ENCODE measurements around the gene PTPRD. TPM values are rescaled to one million over a fixed set of nuclear protein-coding genes. Genes with fewer than 3 reads are reported as not detected.

Gene PTPRD
- total and polyA plus RNA-seq, 3 experiments from 2014 or later, result 0.02 to 0.04 TPM; not detected in 1

DNA sequence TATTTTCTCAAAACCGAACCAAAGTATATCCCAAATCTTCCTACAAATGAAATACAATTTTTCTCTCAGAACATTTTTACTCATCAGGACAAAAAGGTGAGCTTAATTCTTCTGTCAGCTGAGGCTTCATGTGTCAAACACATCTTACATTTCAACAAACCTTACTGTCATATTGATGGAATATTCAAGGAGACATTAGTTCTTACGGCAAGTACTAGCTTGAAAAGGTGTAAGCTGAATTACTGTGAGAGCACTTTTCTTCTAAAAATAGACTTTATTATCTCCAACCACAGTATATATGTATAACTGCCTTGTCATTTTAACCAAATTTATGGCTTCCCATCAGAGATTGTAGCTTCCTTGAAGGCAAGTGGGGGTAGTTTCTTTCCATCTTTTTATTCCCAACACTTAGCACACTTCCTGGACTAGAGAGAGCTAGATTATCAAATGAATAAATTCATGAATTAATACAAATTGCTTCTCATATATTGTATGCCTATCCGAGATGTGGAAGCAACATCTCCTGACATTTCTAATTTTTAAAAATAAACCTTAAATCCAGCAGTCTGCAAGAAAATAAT, 1990.5 kb downstream of the PTPRD start:
- H3K27ac ChIP-seq (ENCODE audit: low read depth, low read length), result no peak overlapping the region
- no peaks in the 10 kb centered on the region for H3K4me1 Mint-ChIP-seq
- H3K4me3 Mint-ChIP-seq, result no peak overlapping the region
- no peaks in the 10 kb centered on the region for H3K36me3 ChIP-seq (ENCODE audit: insufficient read depth, low read length)
- ChIA-PET CTCF (no interaction called here), POLR2A (no interaction called here)
- H3K9me3 Mint-ChIP-seq, result peaks cover 0 to 7% (median 0%) of the 10 kb centered on the region in 5 donors
- no peaks in the 10 kb centered on the region for H3K27me3 Mint-ChIP-seq
- no peaks in the 10 kb centered on the region for H3K9me3 ChIP-seq (ENCODE audit: low read length)
- no peak overlapping the region for H3K27ac Mint-ChIP-seq
- DNase-seq, result no peak
- no peaks in the 10 kb centered on the region for H3K4me1 ChIP-seq (ENCODE audit: insufficient read depth, low read length)
- H3K36me3 Mint-ChIP-seq, result no peaks in the 10 kb centered on the region
- no peak overlapping the region for H3K4me3 ChIP-seq (ENCODE audit: low read length)
- H3K27me3 ChIP-seq (ENCODE audit: insufficient read depth, low read length, poor library complexity, severe bottlenecking), result no peaks in the 10 kb centered on the region

DNA sequence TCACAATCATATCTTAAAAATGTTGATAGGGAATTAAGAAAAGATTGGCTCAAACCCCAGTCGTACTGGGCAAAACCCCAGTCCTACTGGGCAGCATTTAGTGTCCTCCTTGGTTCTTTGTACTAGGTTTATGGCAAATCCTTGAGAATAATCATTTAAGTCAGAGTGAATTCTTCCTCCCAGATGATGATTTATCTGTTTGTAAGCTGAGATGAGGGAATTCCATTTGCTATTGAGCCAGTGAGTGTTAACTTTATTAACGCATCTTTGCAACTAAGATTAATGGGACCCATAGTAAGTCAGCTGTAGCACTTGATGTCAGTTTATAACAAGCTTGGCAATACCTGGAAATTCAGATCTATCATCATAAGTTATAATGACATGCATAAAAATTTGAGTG, 1991.4 kb downstream of the PTPRD start:
- no peaks in the 10 kb centered on the region for H3K9me3 ChIP-seq (ENCODE audit: low read length)
- H3K4me3 ChIP-seq (ENCODE audit: low read length), result no peak overlapping the region
- Mint-ChIP-seq H3K4me1 (no peaks in the 10 kb centered on the region), H3K36me3 (no peaks in the 10 kb centered on the region), H3K27ac (no peak overlapping the region), H3K27me3 (no peaks in the 10 kb centered on the region), H3K9me3 (peaks cover 0 to 6% (median 0%) of the 10 kb centered on the region in 5 donors), H3K4me3 (no peak overlapping the region)
- POLR2A ChIA-PET, result no interaction called here
- H3K36me3 ChIP-seq (ENCODE audit: insufficient read depth, low read length), result no peaks in the 10 kb centered on the region
- DNase-seq, result no peak
- H3K27me3 ChIP-seq (ENCODE audit: insufficient read depth, low read length, poor library complexity, severe bottlenecking), result no peaks in the 10 kb centered on the region
- CTCF ChIA-PET, result no interaction called here
- H3K4me1 ChIP-seq (ENCODE audit: insufficient read depth, low read length), result no peaks in the 10 kb centered on the region
- no peak overlapping the region for H3K27ac ChIP-seq (ENCODE audit: low read depth, low read length)

DNA sequence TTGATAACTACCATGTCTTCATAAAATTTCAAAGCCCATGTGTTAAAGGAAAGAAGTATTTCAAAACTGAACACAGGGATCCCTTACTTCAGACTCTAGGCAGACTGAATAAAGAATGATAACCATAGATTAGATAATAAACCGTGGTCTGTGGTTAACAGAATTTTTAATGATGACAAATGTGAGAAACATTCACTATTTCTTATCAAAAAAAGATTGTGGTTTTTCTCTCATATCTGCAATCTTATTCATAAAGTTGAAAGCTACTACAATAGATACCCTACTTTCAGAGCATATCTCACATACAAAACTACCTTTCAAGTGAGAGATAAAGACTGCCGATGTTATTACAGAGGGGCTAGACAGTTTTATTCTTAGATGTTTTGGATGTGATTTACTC, 1996.4 kb downstream of the PTPRD start:
- Histone ChIP-seq H3K27me3 (ENCODE audit: insufficient read depth, low read length, poor library complexity, severe bottlenecking) (no peaks in the 10 kb centered on the region), H3K27ac (ENCODE audit: low read depth, low read length) (no peak overlapping the region), H3K36me3 (ENCODE audit: insufficient read depth, low read length) (no peaks in the 10 kb centered on the region), H3K4me3 (ENCODE audit: low read length) (no peak overlapping the region), H3K4me1 (ENCODE audit: insufficient read depth, low read length) (no peaks in the 10 kb centered on the region), H3K9me3 (ENCODE audit: low read length) (no peaks in the 10 kb centered on the region)
- Mint-ChIP-seq H3K4me3 (no peak overlapping the region), H3K9me3 (peaks cover 0 to 7% (median 0%) of the 10 kb centered on the region in 5 donors), H3K4me1 (no peaks in the 10 kb centered on the region), H3K27me3 (no peaks in the 10 kb centered on the region), H3K36me3 (no peaks in the 10 kb centered on the region), H3K27ac (no peak overlapping the region)
- POLR2A ChIA-PET, result no interaction called here
- CTCF ChIA-PET, result no interaction called here
- no peak for DNase-seq

DNA sequence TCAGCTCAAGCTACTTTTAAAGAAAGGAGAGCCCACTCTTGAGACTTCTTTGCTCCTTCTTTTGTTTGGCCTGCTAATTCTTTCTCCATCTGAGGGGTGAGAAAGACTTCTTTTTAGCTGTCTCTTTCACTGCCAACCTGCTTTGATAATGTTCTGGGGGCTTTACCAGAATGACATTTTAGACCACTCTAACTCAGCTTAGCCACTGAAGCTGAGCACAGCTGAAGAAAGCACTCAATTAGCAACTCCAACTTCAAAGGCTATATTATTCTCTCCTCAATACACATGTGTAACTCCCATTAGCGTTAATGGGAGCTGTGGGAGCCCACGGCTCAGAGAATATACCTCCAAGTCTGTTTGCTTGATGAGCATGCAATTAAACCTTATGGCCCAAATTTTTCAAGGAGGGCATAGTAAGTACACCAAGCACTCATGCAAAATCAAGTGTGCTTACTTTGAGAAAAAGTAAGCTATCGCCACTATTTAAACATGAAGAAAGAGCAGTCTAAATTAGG, 1997.8 kb downstream of the PTPRD start:
- no peaks in the 10 kb centered on the region for H3K4me1 ChIP-seq (ENCODE audit: insufficient read depth, low read length)
- no peak overlapping the region for H3K27ac ChIP-seq (ENCODE audit: low read depth, low read length)
- H3K9me3 ChIP-seq (ENCODE audit: low read length), result no peaks in the 10 kb centered on the region
- CTCF ChIA-PET, result no interaction called here
- H3K9me3 Mint-ChIP-seq, result peaks cover 0 to 5% (median 0%) of the 10 kb centered on the region in 5 donors
- DNase-seq, result no peak
- POLR2A ChIA-PET, result no interaction called here
- H3K27me3 ChIP-seq (ENCODE audit: insufficient read depth, low read length, poor library complexity, severe bottlenecking), result no peaks in the 10 kb centered on the region
- no peak overlapping the region for H3K4me3 ChIP-seq (ENCODE audit: low read length)
- H3K36me3 Mint-ChIP-seq, result no peaks in the 10 kb centered on the region
- H3K36me3 ChIP-seq (ENCODE audit: insufficient read depth, low read length), result no peaks in the 10 kb centered on the region
- H3K4me3 Mint-ChIP-seq, result no peak overlapping the region
- no peaks in the 10 kb centered on the region for H3K27me3 Mint-ChIP-seq
- no peak overlapping the region for H3K27ac Mint-ChIP-seq
- H3K4me1 Mint-ChIP-seq, result no peaks in the 10 kb centered on the region

DNA sequence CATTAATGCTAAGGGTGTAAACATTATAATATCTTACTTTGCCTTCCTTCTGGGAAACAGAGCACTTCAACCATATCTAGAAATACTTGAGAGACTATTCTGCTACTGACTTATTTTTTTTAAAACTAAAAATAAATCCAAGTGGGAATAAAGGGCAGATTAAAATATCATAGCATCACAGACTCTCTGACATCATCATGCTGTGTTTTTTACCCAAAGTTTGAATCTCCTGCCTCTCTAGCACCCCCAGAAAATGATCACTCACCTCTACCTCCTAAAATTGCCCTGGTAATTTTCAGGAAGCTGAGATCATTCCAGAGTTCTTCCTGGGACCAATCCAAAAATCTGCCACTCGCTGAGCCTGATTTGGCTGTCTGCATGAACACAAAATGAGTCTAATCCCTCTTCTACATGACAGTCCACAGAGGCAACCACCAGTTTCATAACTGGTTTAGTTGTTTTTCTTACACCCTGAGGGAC, 1999.4 kb downstream of the PTPRD start:
- no peak for DNase-seq
- Histone ChIP-seq H3K4me1 (ENCODE audit: insufficient read depth, low read length) (no peaks in the 10 kb centered on the region), H3K4me3 (ENCODE audit: low read length) (no peak overlapping the region), H3K27me3 (ENCODE audit: insufficient read depth, low read length, poor library complexity, severe bottlenecking) (no peaks in the 10 kb centered on the region), H3K36me3 (ENCODE audit: insufficient read depth, low read length) (no peaks in the 10 kb centered on the region), H3K9me3 (ENCODE audit: low read length) (no peaks in the 10 kb centered on the region), H3K27ac (ENCODE audit: low read depth, low read length) (no peak overlapping the region)
- no peaks in the 10 kb centered on the region for H3K4me1 Mint-ChIP-seq
- no peak overlapping the region for H3K4me3 Mint-ChIP-seq
- H3K27ac Mint-ChIP-seq, result no peak overlapping the region
- H3K27me3 Mint-ChIP-seq, result no peaks in the 10 kb centered on the region
- peaks cover 0 to 2% (median 0%) of the 10 kb centered on the region in 5 donors for H3K9me3 Mint-ChIP-seq
- no peaks in the 10 kb centered on the region for H3K36me3 Mint-ChIP-seq
- CTCF ChIA-PET, result no interaction called here
- POLR2A ChIA-PET, result no interaction called here

DNA sequence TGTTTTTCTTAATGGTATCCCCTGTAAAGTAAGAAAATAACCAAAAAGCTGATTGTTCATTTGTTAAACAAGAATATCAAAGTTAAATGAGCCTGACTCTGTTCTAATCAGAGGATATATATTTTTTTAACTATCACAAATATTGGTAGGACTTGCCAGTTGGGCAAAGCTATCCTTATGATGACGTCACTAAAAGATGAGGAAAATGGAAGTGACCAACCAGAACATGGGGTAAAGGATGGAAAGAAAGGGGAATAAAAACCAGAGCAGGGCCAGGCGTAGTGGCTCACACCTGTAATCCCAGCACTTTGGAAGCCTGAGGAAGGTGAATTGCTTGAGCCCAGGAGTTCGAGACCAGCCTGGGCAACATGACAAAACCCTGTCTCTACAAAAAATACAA, 2001.6 kb downstream of the PTPRD start:
- no peaks in the 10 kb centered on the region for H3K9me3 ChIP-seq (ENCODE audit: low read length)

DNA sequence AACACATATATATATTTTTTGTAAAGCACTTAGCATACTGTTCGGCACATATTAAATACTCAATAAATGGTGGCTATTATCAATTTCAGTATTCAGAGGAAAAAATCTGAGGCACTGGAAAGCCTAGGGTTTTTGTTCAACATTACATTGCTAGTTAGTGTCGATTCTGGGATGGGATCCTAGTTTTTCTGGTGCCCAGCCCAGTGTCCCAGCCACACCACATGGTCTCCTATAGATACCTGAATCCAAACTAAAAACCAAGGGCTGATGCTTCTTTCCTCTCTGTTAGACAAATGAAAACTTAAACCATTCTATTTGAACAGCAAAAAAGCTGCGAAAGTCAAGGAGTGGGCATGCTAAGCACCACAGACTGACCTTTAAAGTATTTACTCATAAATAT, 2002.5 kb downstream of the PTPRD start:
- H3K9me3 Mint-ChIP-seq, result peaks cover 0 to 2% (median 0%) of the 10 kb centered on the region in 5 donors
- no peak for DNase-seq
- no peaks in the 10 kb centered on the region for H3K4me1 Mint-ChIP-seq
- Histone ChIP-seq H3K27me3 (ENCODE audit: insufficient read depth, low read length, poor library complexity, severe bottlenecking) (no peaks in the 10 kb centered on the region), H3K9me3 (ENCODE audit: low read length) (no peaks in the 10 kb centered on the region), H3K27ac (ENCODE audit: low read depth, low read length) (no peak overlapping the region), H3K4me1 (ENCODE audit: insufficient read depth, low read length) (no peaks in the 10 kb centered on the region), H3K4me3 (ENCODE audit: low read length) (no peak overlapping the region), H3K36me3 (ENCODE audit: insufficient read depth, low read length) (no peaks in the 10 kb centered on the region)
- H3K4me3 Mint-ChIP-seq, result no peak overlapping the region
- H3K27me3 Mint-ChIP-seq, result no peaks in the 10 kb centered on the region
- ChIA-PET POLR2A (no interaction called here), CTCF (no interaction called here)
- H3K27ac Mint-ChIP-seq, result no peak overlapping the region
- no peaks in the 10 kb centered on the region for H3K36me3 Mint-ChIP-seq

More for the DNA sequence above, 2001.6 kb downstream of the PTPRD start:
- H3K4me3 Mint-ChIP-seq, result no peak overlapping the region
- no peak overlapping the region for H3K27ac Mint-ChIP-seq
- peaks cover 0 to 2% (median 0%) of the 10 kb centered on the region in 5 donors for H3K9me3 Mint-ChIP-seq
- Histone ChIP-seq H3K27ac (ENCODE audit: low read depth, low read length) (no peak overlapping the region), H3K27me3 (ENCODE audit: insufficient read depth, low read length, poor library complexity, severe bottlenecking) (no peaks in the 10 kb centered on the region), H3K36me3 (ENCODE audit: insufficient read depth, low read length) (no peaks in the 10 kb centered on the region), H3K4me3 (ENCODE audit: low read length) (no peak overlapping the region), H3K4me1 (ENCODE audit: insufficient read depth, low read length) (no peaks in the 10 kb centered on the region)
- no peaks in the 10 kb centered on the region for H3K4me1 Mint-ChIP-seq
- ChIA-PET POLR2A (no interaction called here), CTCF (no interaction called here)
- DNase-seq, result no peak
- no peaks in the 10 kb centered on the region for H3K27me3 Mint-ChIP-seq
- no peaks in the 10 kb centered on the region for H3K36me3 Mint-ChIP-seq

DNA sequence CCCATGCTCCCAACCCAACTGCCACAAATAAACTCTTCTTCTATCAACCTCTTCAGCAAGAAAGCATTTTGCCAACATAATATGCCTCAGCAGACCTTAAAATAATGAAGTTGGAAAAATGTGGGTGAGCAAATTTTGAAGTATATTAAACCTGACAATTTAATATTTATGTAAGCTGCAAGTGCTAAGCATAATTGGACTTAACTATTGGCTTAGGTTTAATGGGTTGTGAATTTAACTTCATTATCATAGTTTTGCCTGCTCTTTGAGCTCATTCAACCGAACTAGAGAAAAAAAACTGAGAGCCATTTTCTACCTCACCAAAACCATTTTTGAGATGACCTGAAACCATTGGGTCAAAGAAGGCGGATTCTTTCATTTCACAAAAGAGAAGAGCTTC, 2007.7 kb downstream of the PTPRD start:
- Histone ChIP-seq H3K4me1 (ENCODE audit: insufficient read depth, low read length) (no peaks in the 10 kb centered on the region), H3K4me3 (ENCODE audit: low read length) (no peak overlapping the region), H3K36me3 (ENCODE audit: insufficient read depth, low read length) (no peaks in the 10 kb centered on the region), H3K9me3 (ENCODE audit: low read length) (no peaks in the 10 kb centered on the region), H3K27ac (ENCODE audit: low read depth, low read length) (no peak overlapping the region), H3K27me3 (ENCODE audit: insufficient read depth, low read length, poor library complexity, severe bottlenecking) (no peaks in the 10 kb centered on the region)
- no peak overlapping the region for H3K4me3 Mint-ChIP-seq
- no peak for DNase-seq
- H3K27me3 Mint-ChIP-seq, result no peaks in the 10 kb centered on the region
- H3K4me1 Mint-ChIP-seq, result no peaks in the 10 kb centered on the region
- H3K36me3 Mint-ChIP-seq, result no peaks in the 10 kb centered on the region
- H3K9me3 Mint-ChIP-seq, result no peaks in the 10 kb centered on the region
- POLR2A ChIA-PET, result no interaction called here
- CTCF ChIA-PET, result no interaction called here
- H3K27ac Mint-ChIP-seq, result no peak overlapping the region
